Ascending aorta (tissue), 2 donors: ENCODE results near the gene HP1BP3. TPM values are rescaled to one million over a fixed set of nuclear protein-coding genes. Genes with fewer than 3 reads are reported as not detected.

ENCODE experiments used
- DNase-seq, 2 donors: peaks; one replicate each; pipeline ENCODE4 v3.0.0-alpha.2; 2019; ENCODE audit warnings: low spot score in 2 of 2
- H3K27ac ChIP-seq, 2 donors: fragments of 200-600 bp; sonication (generic); one replicate each; pipeline ENCODE4 v1.5.1; 2016 to 2017; ENCODE audit warnings: mild to moderate bottlenecking in 1 of 2
- H3K27me3 ChIP-seq: fragments of 200-600 bp; sonication (generic); one replicate; pipeline ENCODE4 v1.5.1; 2017
- H3K36me3 ChIP-seq, 2 donors: fragments of 200-600 bp; sonication (generic); one replicate each; pipeline ENCODE4 v1.5.1; 2016
- H3K4me1 ChIP-seq, 2 donors: fragments of 200-600 bp; sonication (generic); one replicate each; pipeline ENCODE4 v1.5.1; 2016 to 2017; ENCODE audit warnings: mild to moderate bottlenecking in 1 of 2
- H3K4me3 ChIP-seq, 2 donors: fragments of 200-600 bp; sonication (generic); one replicate each; pipeline ENCODE4 v1.5.1; 2016 to 2017; ENCODE audit warnings: mild to moderate bottlenecking in 1 of 2
- H3K9me3 ChIP-seq, 2 donors: fragments of 200-600 bp; sonication (generic); one replicate each; pipeline ENCODE4 v1.5.1; 2016
- intact Hi-C: fragments of 100-400 bp; cut with DNase I; formaldehyde crosslinking; loops from one replicate; pipeline ENCODE4 v1.15.1; 2023
- total RNA-seq: library from RNA; depleted of rRNA; stranded (reverse); fragments of >200 nt; gene quantifications from one replicate; pipeline ENCODE4 v1.1.0, GENCODE V29; 2016
- TF ChIP-seq, protein P1 (sequence below), 3 experiments: fragments of 200-600 bp in 2 of 3; fragments of 450-650 bp in 1 of 3; sonication (generic) in 2 of 3; IDR thresholded peaks; one replicate each; pipeline ENCODE4 v1.5.1; 2016 to 2019; ENCODE audit warnings: antibody characterized with exemption in 3 of 3, mild to moderate bottlenecking in 1 of 3, moderate library complexity in 1 of 3

The HP1BP3 gene
- total RNA-seq, 1 donor from 2014 or later: 109 TPM

GRCh38 chr1:20767271-20767670 lies 19.8 kb downstream of the HP1BP3 start:
- no peak overlapping the region for H3K4me3 ChIP-seq
- no peaks in the 10 kb centered on the region for H3K27me3 ChIP-seq
- no peak overlapping the region for H3K27ac ChIP-seq
- TF ChIP-seq, protein P1, sequence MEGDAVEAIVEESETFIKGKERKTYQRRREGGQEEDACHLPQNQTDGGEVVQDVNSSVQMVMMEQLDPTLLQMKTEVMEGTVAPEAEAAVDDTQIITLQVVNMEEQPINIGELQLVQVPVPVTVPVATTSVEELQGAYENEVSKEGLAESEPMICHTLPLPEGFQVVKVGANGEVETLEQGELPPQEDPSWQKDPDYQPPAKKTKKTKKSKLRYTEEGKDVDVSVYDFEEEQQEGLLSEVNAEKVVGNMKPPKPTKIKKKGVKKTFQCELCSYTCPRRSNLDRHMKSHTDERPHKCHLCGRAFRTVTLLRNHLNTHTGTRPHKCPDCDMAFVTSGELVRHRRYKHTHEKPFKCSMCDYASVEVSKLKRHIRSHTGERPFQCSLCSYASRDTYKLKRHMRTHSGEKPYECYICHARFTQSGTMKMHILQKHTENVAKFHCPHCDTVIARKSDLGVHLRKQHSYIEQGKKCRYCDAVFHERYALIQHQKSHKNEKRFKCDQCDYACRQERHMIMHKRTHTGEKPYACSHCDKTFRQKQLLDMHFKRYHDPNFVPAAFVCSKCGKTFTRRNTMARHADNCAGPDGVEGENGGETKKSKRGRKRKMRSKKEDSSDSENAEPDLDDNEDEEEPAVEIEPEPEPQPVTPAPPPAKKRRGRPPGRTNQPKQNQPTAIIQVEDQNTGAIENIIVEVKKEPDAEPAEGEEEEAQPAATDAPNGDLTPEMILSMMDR (IDR thresholded peaks at IDR 0.05): no peak
- H3K4me1 ChIP-seq: no peaks in the 10 kb centered on the region
- intact Hi-C loops: no loop called here
- H3K36me3 ChIP-seq: peaks cover 89 to 97% of the 10 kb centered on the region in 2 donors
- H3K9me3 ChIP-seq: no peaks in the 10 kb centered on the region
- no peak for DNase-seq

- H3K36me3 ChIP-seq: peaks cover 86 to 96% of the 10 kb centered on the region in 2 donors
- H3K4me3 ChIP-seq: no peak overlapping the region
- no peaks in the 10 kb centered on the region for H3K9me3 ChIP-seq
- H3K27me3 ChIP-seq: no peaks in the 10 kb centered on the region
- intact Hi-C loops: no loop called here
- no peaks in the 10 kb centered on the region for H3K4me1 ChIP-seq
- TF ChIP-seq, protein P1 (IDR thresholded peaks at IDR 0.05): no peak
- no peak for DNase-seq
- no peak overlapping the region for H3K27ac ChIP-seq
Observed at GRCh38 chr1:20763417-20763816, 23.7 kb downstream of the HP1BP3 start.

GRCh38 chr1:20760322-20760721 lies 26.8 kb downstream of the HP1BP3 start:
- Histone ChIP-seq H3K27ac (no peak overlapping the region), H3K27me3 (no peaks in the 10 kb centered on the region), H3K4me3 (no peak overlapping the region), H3K36me3 (peaks cover 82 to 96% of the 10 kb centered on the region in 2 donors), H3K4me1 (no peaks in the 10 kb centered on the region), H3K9me3 (no peaks in the 10 kb centered on the region)
- DNase-seq: no peak
- intact Hi-C loops: no loop called here
- TF ChIP-seq, protein P1 (IDR thresholded peaks at IDR 0.05): no peak

GRCh38 chr1:20753589-20753988 lies 33.5 kb downstream of the HP1BP3 start:
- intact Hi-C loops: no loop called here
- H3K27ac ChIP-seq: no peak overlapping the region
- no peak for DNase-seq
- H3K36me3 ChIP-seq: peaks cover 59 to 71% of the 10 kb centered on the region in 2 donors
- H3K27me3 ChIP-seq: no peaks in the 10 kb centered on the region
- no peak overlapping the region for H3K4me3 ChIP-seq
- no peaks in the 10 kb centered on the region for H3K4me1 ChIP-seq
- H3K9me3 ChIP-seq: no peaks in the 10 kb centered on the region
- TF ChIP-seq, protein P1 (IDR thresholded peaks at IDR 0.05): no peak

- no peak overlapping the region for H3K4me3 ChIP-seq
- no peak overlapping the region for H3K27ac ChIP-seq
- intact Hi-C loops: no loop called here
- TF ChIP-seq, protein P1 (IDR thresholded peaks at IDR 0.05): no peak
- H3K4me1 ChIP-seq: no peaks in the 10 kb centered on the region
- peaks cover 59 to 71% of the 10 kb centered on the region in 2 donors for H3K36me3 ChIP-seq
- no peak for DNase-seq
- no peaks in the 10 kb centered on the region for H3K9me3 ChIP-seq
- no peaks in the 10 kb centered on the region for H3K27me3 ChIP-seq
Observed at GRCh38 chr1:20751462-20751990, 35.6 kb downstream of the HP1BP3 start.

DNA sequence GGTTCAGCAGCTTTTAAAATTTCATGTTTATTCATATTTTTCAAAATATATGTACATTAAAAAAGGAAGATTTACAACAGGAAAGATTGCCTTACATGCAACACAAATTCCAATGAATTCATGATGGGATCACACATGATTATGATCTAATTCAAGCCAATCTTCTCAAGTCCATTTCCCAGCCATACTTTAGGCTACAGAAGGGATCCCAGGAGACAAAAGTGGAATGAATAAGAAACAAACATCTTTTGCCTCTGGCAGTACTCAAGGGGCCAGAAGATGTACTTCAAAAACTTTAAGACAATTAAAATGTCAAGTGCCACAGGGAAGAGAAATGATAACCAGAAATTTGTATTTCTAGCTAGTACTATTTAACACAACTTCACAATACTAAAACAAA lies 44.4 kb downstream of the HP1BP3 start:
- no peak overlapping the region for H3K4me3 ChIP-seq
- intact Hi-C loops: no loop called here
- no peaks in the 10 kb centered on the region for H3K9me3 ChIP-seq
- H3K36me3 ChIP-seq: peaks cover 63 to 75% of the 10 kb centered on the region in 2 donors
- no peaks in the 10 kb centered on the region for H3K27me3 ChIP-seq
- H3K4me1 ChIP-seq: no peaks in the 10 kb centered on the region
- TF ChIP-seq, protein P1 (IDR thresholded peaks at IDR 0.05): no peak
- no peak for DNase-seq
- no peak overlapping the region for H3K27ac ChIP-seq
